Amniotic stem cell (primary cell): ENCODE data around the gene ITIH2.
"Not testable (repeated sequence)": the region's sequence is repeated elsewhere in the genome, so short reads cannot be mapped to it uniquely, and the experiment has no call there.

Source experiments
- DNase-seq: peaks from one replicate; lab custom pipeline; 2025; lab: John Stamatoyannopoulos, UW

ITIH2 gene

GRCh38 chr10:7703140-7703539 lies at the start of gene ITIH2:
TSS of gene ITIH2 (plus strand) at chr10:7703316. CDS start at chr10:7703435, 119 bp downstream.
- DNase-seq, result no peak

GRCh38 chr10:7657079-7657478 lies 46.0 kb upstream of the ITIH2 start:
- DNase-seq, result not testable (repeated sequence)

GRCh38 chr10:7657552-7657951 lies 45.6 kb upstream of the ITIH2 start:
- DNase-seq, result no peak

- DNase-seq, result no peak
Measured at GRCh38 chr10:7659560-7659959, 43.6 kb upstream of the ITIH2 start.

GRCh38 chr10:7662522-7662921 lies 40.6 kb upstream of the ITIH2 start:
- DNase-seq, result no peak

- DNase-seq, result no peak
Measured at GRCh38 chr10:7664707-7665106, 38.4 kb upstream of the ITIH2 start.

GRCh38 chr10:7665767-7666166 lies 37.3 kb upstream of the ITIH2 start:
- DNase-seq, result no peak

- no peak for DNase-seq
Measured at GRCh38 chr10:7666253-7667023, 36.7 kb upstream of the ITIH2 start, which contains the start of gene ITIH5. TSS of gene ITIH5 (minus strand) at chr10:7666966. CDS start at chr10:7666892, 74 bp downstream.

GRCh38 chr10:7667262-7668141 lies 35.6 kb upstream of the ITIH2 start:
- no peak for DNase-seq

- no peak for DNase-seq
Measured at GRCh38 chr10:7670157-7670556, 33.0 kb upstream of the ITIH2 start.

GRCh38 chr10:7672341-7673134 lies 30.6 kb upstream of the ITIH2 start:
- DNase-seq, result no peak

- DNase-seq, result no peak
Measured at GRCh38 chr10:7679256-7679655, 23.9 kb upstream of the ITIH2 start.

GRCh38 chr10:7680078-7680477 lies 23.0 kb upstream of the ITIH2 start:
- DNase-seq, result not testable (repeated sequence)

GRCh38 chr10:7686351-7687171 lies 16.6 kb upstream of the ITIH2 start:
- no peak for DNase-seq

- peak; percentile 47 for DNase-seq
Measured at GRCh38 chr10:7687228-7687907, 15.7 kb upstream of the ITIH2 start.

- no peak for DNase-seq
Measured at GRCh38 chr10:7689591-7689990, 13.5 kb upstream of the ITIH2 start.

GRCh38 chr10:7690885-7691597 lies 12.1 kb upstream of the ITIH2 start:
- not testable (repeated sequence) for DNase-seq

GRCh38 chr10:7692368-7692767 lies 10.7 kb upstream of the ITIH2 start:
- DNase-seq, result not testable (repeated sequence)

GRCh38 chr10:7693194-7693593 lies 9.9 kb upstream of the ITIH2 start:
- not testable (repeated sequence) for DNase-seq

- DNase-seq, result no peak
Measured at GRCh38 chr10:7696545-7696944, 6.6 kb upstream of the ITIH2 start.
